GM11168 (cell line): ENCODE measurements around the gene WNK4.

Source experiments
- in situ Hi-C: fragments of 300-500 bp; cut with MboI; formaldehyde crosslinking; loops from one replicate; pipeline ENCODE4 v1.12.0; 2022; ENCODE audit warnings: low sequenced_read_pairs; ENCODE audit not compliant: unreplicated experiment

WNK4 gene

DNA sequence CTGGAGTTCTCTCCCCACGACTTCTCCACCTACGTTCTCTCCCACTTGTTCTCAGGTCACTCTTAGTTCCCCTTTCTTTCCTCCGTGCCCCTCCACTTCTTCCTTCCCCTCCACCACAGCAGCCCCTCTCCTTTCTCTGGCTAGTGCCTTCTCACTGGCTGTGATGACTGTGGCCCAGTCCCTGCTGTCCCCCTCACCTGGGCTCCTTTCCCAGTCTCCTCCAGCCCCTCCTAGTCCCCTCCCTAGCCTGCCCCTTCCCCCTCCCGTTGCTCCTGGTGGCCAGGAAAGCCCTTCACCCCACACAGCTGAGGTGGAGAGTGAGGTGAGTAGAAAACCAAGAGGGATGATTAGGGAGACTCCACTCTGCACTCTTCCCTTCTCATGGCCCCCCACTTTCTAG lies 14.7 kb downstream of the WNK4 start:
- in situ Hi-C loops = no loop called here

DNA sequence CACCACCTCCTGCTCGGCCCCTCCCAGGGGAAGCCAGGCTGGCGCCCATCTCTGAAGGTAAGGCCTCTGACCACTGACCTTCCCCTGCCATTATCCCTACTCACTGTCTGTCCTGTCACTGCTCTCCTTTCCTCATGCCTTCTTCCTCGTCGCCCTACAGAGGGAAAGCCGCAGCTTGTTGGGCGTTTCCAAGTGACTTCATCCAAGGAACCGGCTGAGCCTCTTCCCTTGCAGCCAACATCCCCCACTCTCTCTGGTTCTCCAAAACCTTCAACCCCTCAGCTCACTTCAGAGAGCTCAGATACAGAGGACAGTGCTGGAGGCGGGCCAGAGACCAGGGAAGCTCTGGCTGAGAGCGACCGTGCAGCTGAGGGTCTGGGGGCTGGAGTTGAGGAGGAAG lies 15.1 kb downstream of the WNK4 start:
- in situ Hi-C loops = no loop called here

DNA sequence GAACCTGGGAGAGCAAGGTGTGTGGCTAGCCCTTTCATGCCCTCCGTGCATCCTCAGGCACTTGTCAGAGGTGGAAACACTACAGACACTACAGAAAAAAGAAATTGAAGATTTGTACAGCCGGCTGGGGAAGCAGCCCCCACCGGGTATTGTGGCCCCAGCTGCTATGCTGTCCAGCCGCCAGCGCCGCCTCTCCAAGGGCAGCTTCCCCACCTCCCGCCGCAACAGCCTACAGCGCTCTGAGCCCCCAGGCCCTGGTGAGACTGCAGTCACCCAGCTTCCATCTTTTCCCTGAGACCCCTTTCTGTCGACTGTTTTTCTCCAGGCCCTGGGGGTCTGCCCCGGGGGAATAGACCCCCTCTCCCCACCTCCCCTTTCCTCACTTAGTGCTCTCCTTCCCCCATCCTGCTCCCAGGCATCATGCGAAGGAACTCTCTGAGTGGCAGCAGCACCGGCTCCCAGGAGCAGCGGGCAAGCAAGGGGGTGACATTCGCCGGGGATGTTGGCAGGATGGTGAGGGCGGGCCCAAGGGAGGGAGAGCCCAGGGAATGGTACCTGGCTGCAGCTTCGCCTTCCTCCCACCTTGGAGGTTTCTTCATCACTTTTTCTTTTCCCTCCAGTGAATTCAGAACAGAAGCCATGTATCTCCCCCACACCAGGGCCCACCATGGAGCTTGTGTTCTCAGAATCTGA lies 15.8 kb downstream of the WNK4 start:
- in situ Hi-C loops = no loop called here

DNA sequence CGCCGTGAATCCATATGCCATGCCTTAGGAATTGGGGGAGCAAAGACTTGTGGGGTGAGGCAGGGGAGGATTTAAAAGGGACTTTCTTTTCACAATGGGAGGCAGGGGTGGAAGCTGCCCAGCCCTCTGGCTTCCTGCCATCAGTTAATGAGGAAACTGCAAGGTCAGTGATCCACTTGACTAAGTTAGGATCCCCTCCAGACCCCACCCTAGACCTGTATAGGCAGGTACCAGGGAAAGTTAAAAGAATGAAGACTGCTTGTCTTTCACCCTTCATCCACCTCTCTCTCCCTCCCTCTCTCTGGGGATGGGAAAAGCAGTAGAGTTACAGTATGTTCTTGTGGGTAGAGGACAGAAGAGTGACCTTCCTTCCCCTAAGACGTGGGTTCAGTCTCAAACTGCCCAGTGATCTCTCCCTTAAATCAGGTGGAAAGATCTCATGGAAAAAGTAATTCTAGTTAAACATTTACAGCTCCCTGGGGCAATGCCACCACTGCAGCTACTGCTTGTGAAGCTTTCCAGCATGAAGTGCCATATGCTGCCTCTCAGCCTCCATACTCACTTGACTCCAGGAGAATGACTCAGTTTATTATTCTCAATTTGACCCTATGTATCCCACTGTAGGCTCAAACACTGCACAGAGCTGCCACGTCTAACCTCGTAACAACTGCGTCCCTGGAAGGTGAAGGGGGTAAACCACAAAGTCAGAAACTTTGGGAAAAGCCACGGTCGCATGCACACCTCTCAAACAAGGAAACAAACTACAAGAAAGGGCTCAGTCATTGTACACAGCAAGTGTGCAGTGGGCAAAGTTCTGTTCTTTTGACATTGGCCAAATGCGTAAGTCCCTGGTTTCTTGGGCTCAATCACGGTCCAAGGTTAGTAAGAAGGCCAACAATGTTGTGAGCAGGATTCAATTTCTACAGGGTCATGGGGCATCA lies 16.9 kb downstream of the WNK4 start:
- in situ Hi-C loops = no loop called here

DNA sequence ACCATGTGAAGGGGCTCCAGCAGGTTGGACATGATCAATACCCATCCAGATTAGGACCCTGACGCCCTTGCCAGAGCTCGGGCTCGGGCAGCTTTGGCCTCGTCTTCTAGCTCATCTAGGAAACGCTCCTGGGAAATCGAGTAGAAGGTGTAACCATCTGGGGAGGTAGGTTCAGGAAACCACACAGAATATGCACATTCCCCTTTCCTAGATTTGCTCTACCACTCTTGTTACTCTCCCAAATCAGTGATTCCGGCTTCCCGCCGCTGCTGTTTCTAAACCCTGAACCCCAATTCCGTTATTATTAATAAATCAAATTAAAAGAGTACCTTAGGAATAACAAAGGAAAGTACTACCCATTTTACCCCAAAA lies 17.6 kb downstream of the WNK4 start:
- in situ Hi-C loops = no loop called here

DNA sequence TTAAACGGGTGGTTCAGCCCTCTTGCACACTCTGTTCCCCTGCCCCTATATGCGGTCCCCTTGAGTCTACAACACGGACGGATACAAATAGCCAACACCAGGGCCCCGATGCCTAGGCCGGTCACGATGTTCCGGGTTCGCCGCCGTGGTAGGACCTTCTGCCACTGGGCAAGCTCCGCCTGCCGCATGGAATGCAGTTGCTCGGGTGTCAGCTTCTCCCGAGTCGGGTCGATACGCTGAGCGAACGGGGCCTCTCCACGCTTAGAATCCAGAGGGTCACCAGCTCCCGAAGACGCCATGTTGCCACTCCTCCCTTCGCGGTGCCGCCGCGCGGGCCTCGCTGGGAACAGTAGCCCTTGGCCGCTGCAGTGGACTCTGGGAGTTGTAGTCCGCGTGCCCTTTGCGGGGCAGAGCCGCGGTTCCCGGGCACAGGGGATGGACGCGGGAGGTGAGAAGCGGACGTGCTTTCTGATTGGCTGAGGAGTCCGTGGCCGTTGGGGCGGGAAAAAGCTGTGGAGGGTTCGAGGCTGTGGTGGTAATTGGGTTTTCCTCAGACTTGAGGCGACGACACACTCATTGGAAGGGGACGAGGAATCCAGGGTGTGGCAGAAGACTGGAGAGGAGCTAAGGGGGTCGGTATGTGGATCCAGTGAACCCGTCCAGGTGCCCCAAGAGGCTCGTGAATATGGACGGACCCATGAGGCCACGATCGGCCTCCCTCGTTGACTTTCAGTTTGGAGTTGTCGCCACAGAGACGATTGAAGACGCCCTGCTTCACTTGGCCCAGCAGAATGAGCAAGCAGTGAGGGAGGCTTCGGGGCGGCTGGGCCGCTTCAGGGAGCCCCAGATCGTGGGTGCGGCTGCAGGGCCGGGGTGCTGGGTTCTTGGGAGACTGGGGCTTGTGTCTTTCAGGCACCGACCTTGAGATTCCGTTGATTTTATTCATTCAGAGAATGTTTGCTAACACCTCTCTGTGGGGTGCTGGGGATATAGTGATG lies 18.3 kb downstream of the WNK4 start, which contains the start of the genes CNTD1 and COA3:
Gene CNTD1 (plus strand): TSS at position 479 of the 998 bp plus-strand sequence. CDS start 207 bp downstream, at position 686.
Gene COA3 (minus strand): TSS at position 322 of the 998 bp plus-strand sequence. CDS start 23 bp downstream, at position 299.
- in situ Hi-C loops = no loop called here

DNA sequence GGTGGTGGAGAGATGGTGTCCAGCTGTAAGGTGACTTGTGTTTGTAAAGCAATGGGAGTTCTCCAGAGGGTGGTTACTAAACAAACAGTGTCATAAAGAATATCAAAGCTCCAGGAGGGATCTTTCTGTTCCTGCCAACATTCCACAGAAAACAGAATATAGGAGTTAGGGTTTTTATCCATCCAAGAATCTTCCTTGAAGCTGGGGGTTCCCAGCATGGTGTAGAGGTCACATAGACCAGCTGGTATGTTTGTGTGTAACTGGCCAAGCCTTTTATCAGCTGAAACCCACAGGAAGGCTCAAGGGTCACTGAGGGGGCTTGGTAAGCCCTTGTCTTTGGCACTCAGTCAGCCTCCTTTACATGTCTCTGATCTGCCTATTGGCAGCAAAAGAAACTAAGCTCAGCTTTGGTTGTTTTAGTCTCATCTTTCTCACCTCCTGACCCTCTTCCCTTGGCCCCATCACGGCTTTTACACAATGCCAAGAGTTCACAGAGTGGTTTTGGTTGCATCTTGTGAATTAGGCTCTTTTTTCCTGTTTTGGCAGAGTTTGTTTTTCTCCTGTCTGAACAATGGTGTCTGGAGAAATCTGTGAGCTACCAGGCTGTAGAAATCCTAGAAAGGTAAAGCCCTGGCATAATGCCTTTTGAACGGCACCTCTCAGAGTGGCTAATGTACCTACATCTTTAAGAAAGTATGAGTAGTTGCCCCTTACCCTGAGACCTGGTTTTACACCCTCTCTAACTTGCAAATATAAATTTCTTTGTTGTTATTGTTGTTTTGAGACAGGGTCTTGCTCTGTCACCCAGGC lies 22.9 kb downstream of the WNK4 start:
- in situ Hi-C loops = no loop called here

DNA sequence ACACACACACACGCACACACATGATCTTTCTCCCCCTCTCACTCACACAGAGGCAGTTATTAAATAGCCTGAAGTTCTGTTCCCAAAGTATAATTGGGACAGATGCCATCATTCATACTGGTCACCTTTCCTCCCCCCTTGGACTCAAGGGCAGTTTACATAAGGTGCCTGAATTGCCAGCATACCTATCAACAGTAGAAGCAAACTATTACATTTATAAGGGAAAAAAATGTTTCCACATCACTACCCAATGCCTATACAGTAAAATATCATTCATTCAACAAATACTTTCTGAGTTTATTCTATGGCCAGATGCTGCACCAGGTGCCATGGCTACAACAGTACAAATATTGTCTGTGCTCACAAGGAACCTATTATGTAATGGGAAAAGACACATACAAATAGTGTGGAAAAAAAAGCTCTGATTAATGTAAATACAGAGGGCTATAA lies 24.5 kb downstream of the WNK4 start:
- in situ Hi-C loops = no loop called here

DNA sequence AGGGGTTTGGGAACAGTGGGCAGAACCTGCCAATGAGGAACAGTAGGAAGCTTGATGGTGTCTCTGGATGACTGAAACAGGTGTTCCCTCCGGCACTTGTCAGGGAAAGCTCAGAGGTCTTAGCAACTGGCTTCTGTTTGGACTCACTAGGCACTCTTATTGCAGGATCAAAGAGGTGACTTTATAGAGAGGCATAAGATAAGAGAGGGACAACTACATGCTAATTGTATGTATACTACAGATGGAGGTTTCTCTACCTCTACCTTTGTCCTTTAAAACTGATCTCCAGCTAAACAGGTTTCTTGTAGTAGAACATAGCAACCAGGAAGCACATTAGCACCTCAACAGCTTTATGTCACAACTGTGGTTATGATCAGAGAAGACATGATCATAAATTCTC lies 25.8 kb downstream of the WNK4 start:
- in situ Hi-C loops = no loop called here

DNA sequence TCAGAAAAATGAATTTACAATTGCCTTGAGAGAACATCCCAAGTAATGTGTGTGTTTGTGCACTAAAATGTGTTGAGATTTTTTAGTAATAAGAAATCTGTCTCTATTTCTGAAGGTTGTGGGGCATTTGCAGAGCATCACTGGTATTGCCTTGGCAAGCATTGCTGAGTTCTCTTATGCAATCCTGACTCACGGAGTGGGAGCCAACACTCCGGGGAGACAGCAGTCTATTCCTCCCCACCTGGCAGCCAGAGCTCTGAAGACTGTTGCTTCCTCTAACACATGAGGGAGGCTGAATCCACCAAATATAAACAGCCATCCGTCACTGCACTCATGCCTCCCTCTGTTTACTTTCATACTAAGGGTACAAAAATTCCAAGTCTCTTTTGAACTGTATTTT lies 28.8 kb downstream of the WNK4 start:
- in situ Hi-C loops = no loop called here

DNA sequence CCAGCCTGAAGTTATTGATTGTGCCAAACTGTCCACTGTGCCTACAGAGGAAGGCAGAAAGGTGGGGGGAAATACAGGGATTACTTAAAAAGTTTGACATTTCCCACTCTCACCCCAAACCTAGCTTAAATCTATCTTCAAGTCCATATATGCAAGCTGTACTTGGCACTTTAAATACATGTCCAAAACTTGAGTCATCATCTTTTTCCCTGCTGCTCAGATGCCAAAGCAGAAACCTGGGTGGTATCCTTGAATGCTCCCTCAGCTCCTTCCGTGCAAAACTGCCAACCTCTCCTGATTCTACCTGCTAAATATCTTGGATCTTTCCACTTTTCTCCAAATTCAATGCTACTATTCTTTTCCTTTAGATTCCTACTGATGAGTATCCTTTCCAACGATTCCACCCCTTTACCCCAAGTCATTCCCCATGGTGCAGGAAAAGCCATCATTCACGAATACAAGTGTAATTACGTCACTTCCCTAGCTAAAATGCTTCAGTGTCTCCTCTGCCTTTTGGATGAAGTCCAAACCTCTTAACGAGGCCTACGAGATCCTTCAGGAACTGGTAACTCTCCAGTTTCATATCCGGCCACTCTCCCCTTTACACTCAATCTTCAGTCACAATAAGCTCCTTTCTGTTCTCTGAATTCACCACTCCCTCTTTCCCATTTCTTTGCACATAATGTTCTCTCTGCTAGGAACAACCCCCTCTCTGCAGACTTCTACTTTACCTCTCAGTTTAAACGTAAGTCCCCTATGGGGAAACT lies 34.4 kb downstream of the WNK4 start:
- in situ Hi-C loops = no loop called here

DNA sequence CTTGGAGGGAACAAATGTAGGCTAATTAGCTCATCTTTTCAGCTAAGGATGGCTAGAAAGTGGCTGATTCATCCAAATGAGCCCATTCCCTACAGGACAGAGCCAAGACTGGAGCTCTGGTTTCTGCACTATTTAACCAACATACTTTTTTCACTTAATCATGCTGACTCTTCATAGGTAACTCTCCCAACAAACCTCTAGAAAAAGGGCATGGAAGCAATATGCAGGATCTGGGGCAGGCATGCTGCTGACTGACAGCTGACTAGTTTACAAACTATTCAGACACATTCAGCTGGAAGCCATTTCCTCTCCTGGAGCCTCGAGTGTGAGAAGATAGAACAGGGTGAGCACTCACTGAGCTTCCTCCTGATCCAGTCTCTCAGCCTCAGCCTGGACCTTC lies 37.5 kb downstream of the WNK4 start:
- in situ Hi-C loops = no loop called here

DNA sequence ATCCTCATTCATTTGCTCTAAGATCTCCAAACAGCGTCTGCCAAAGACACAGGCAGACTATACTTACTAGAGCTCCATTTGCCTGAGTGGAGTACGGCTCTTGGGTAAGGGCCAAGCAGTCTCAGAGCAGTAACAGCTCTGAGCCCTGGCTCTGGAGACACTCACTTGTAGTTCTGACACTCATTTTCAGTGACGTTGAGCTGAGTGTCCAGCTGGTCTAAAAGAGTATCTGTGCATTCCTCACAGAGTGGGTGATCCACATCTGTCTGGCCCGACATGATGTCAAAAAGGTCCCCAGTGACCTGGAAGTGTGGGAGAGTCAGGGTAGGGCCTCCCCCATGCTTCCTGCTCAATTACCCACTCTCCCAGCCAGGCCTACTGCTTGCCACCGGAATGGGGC lies 38.0 kb downstream of the WNK4 start:
- in situ Hi-C loops = no loop called here

DNA sequence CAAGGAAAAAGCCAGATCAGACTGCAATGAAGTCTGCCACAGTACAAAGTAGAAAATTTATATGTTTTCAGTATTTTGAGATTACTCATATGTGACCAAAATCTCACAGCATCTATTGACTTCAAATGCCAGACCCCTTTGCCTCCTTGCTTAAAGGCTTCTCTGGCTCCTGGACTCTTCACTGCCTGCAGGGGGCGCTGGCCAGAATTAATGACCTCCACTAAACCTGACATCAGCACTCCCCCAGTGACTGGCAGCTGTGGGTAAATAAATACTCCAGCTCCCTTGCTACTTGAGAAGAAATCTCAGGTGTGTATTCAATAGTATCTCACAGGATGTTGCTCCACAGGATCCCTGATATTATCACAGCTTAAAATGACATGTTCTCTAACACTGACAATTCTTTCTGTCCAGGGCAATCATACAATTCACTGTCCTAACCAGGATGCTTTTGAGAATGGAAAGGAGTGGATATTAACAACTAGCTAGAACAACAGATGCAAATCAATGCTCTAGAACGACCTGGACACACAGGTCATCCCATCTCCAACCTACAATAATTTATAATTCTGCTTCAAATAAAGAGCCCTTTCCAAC lies 39.6 kb downstream of the WNK4 start:
- in situ Hi-C loops = no loop called here

DNA sequence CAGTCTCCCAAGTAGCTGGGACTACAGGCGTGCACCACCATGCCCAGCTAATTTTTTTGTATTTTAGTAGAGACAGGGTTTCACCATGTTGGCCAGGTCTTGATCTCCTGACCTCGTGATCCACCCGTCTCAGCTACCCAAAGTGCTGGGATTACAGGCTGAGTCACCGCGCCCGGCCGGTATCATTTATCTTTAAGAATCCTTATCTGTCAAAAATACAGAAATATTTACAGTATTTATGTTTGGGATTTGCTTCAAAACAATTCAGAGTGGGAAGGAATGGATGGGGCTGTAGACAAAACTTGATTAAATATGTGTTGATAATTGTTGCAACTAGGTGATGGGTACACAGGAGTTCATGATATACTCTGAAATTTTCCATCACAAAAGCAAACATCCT lies 40.8 kb downstream of the WNK4 start:
- in situ Hi-C loops = no loop called here

DNA sequence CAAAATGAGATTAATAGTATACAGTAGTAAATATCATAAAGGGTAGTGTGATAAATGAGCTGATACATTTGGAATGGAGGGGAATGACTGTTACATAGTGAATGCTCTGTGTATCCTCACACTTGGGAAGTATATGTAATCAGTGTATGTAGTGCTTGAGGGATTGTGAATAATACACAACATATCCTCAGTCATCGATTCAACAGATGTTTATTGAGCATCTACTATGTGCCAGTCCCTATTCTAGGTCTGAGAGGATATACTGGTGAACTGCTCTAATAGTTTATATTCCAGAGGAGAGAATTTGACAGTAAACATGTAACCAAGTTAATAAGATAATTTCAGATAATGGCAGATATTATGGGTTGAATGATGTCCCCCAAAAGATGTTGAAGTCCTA lies 47.1 kb downstream of the WNK4 start:
- in situ Hi-C loops = no loop called here

DNA sequence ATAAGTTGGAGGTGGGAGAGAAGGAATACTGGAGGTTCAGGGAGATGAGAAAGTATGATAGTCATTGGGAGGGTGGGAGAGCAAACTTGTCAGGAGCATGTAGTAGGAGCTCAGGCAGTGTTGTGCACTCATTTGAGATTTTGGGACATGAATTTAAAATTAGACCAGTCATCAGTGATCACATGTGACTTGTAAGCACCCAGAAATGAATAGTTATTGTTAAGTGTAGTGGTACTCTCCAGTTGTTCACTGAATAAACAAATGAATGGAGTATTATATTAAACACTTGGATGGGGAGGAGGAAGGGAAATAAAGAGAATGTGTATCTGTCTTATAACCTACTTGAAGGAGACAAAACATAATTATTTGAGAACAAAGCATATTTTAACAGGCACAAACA lies 50.6 kb downstream of the WNK4 start:
- in situ Hi-C loops = loop anchor here (5.0 kb wide), 1 partner anchor 99 kb away; no protein-coding TSS in a partner anchor
